ENCODE measurements around the gene FAM20C.

The FAM20C gene

GRCh38 chr7:245574-246295 lies 53.4 kb downstream of the FAM20C start:
- DNase-seq (ENCODE audit: low read depth): no peak

GRCh38 chr7:246451-246850 lies 54.1 kb downstream of the FAM20C start:
- DNase-seq (ENCODE audit: low read depth): no peak

GRCh38 chr7:247181-247580 lies 54.8 kb downstream of the FAM20C start:
- no peak for DNase-seq (ENCODE audit: low read depth)

- no peak for DNase-seq (ENCODE audit: low read depth)
Measured at GRCh38 chr7:247636-248035, 55.3 kb downstream of the FAM20C start.

DNA sequence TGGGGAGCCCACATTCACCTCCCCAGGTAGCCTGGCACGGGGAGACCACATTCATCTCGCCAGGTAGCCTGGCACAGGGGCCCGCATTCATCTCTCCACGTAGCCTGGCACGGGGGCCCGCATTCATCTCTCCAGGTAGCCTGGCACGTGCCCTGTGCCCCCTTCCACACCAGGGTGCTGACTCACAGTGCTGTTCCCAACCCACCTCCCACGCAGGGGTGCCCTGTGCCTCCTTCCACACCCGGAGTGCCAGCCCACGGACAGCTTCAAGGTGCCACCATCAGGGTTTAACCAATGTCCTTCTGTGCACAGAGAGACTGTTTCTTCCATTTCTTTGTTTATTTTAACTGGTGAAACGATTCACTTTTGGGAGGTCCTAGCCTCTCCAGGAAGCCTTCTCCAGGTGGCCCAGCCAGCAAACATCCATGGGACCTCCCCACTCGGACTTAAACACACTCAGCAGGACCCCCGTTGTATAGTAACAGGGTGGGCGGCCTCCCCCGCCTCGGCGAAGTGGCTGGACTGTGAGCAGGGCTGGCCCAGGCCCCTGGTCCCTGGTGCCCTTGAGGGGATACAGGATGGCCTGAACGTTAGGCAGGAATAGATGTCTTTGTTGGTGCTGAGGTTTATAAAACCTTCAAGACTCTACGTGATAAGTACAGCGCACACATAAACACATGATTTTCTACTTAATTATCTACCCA lies 56.5 kb downstream of the FAM20C start:
- DNase-seq (ENCODE audit: low read depth): no peak

DNA sequence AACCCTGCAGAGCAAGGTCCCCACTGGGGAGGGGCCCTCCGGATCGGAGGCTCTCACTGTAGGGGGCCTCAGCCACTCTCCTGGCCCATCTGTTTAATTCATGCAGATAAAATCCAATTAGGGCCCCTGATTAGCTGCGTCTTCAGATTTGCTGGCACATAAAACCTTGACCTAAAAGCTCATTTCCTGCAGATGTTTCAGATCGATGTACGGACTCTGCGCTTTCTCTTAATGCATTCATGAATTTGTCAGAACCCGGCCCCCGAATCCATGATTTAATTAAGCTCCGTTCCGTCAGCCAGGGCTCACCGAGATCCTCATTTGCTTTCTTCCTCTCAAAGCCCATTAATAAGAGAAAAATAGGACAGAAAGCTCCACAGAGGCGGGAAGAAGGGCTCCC lies 57.6 kb downstream of the FAM20C start:
- DNase-seq (ENCODE audit: low read depth): no peak

GRCh38 chr7:250523-250922 lies 58.2 kb downstream of the FAM20C start:
- no peak for DNase-seq (ENCODE audit: low read depth)

DNA sequence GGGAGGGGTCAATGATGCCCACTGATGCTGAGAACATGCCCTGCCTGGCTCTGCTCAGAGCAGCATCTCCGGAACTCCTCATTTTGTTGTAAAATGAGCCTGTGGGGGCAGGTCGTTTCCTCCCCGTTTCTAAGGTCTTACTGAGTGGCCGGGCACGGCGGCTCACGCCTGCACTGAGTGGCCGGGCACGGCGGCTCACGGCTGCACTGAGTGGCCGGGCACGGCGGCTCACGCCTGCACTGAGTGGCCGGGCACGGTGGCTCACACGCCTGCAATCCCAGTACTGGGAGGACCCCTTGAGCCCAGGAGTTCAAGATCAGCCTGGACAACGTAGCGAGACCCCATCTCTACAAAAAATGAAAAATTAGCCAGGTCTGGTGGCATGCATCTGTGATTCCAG lies 58.6 kb downstream of the FAM20C start:
- DNase-seq (ENCODE audit: low read depth): no peak

- DNase-seq (ENCODE audit: low read depth): no peak
Measured at GRCh38 chr7:251446-252175, 59.2 kb downstream of the FAM20C start.

DNA sequence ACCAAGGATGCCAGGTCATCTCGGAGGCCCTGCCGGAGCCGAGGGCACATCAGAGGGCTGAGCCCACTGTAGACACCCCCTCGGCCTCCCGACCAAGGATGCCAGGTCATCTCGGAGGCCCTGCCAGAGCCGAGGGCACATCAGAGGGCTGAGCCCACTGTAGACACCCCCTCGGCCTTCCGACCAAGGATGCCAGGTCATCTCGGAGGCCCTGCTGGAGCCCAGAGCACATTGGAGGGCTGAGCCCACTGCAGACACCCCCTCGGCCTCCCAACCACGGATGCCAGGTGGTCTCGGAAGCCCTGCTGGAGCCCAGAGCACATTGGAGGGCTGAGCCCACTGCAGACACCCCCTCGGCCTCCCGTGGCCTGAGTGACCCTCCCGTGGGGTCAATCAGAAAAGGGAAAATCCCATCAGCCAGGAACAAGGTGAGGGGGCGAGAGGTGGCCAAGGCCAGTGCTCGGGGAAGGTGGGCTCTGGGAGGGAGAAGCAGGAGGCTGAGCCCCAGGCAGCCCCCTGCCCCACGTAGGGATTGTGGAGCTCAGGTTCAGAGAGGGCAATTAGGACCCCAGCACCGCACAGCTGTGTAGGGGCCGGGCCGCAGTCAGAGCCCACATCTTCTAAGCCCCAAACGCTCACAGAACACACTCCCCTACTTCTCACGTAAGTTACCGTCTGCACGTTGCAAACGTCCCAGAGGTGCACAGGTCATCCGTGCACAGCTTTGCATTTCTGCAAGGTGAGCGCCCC lies 60.0 kb downstream of the FAM20C start:
- DNase-seq (ENCODE audit: low read depth): no peak

DNA sequence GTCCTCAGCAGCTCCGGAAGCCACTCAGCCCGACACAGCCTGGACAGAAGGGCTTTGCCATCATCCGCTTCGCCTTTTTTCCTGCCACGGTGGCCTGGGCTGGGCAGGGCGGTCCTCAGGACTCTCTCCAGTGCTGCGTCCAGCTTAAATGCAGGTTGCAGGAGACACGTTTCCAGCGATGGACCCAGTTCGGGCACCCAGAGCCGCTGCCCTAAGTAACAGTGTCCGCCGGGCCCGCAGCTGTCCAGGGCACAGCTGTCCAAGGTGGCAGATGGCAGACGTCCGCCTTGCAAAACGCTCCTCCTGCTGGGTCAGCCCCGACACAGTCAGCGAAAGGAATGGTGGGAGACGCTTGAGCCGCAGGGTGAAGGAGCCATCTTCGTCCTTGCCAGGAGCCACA lies 60.6 kb downstream of the FAM20C start:
- DNase-seq (ENCODE audit: low read depth): no peak

GRCh38 chr7:253581-254336 lies 61.4 kb downstream of the FAM20C start:
- DNase-seq (ENCODE audit: low read depth): no peak

DNA sequence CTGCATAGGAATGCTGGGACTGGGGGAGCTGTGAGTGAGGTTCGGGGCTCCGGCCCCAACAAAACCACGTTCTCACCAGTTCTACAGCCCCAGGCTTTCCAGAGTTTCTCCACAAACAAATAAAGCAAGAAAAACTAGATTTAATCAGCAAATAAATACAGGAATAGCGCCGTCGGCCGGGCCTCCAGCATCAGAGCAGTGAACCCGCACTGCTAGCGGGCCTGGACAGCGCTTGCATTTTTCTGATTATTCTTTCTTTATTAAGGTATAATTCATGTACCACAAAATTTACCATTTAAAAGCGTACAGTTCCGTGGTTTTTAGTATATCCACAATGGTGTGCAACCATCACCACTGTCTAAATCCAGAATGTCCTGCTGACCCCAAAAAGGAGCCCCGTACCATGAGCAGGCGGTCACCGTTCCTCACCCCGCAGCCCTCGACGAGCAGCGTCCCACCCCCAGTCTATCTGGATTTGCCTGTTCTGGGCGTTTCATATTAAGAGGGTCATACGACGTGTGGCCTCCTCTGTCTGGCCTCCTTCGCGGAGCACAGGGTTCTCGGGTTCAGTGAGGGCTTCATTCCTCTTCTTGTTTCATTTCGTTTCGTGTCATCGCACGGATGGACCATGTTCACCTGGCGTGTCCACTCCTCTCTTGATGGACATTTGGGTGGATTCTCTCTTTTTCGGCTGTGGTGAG lies 62.1 kb downstream of the FAM20C start:
- DNase-seq (ENCODE audit: low read depth): no peak

DNA sequence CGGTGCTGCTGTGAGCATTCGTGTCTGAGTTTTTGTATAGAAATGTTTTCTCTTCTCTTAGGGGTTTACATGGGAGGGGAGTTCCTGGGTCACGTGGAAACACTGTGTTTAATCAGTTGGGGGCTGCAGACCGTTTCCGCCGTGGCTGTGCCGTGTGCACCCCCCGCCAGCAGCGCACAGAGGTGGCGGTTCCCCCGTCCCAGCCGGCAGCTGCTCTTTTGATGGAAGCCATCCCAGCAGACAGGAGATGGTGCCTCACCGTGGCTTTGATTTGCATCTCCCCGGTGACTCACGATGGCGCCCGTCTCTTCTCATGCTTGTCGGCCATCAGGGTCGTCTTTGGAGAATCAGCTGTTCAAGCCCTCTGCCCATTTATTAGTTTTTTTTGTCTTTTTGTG lies 62.7 kb downstream of the FAM20C start:
- DNase-seq (ENCODE audit: low read depth): no peak

DNA sequence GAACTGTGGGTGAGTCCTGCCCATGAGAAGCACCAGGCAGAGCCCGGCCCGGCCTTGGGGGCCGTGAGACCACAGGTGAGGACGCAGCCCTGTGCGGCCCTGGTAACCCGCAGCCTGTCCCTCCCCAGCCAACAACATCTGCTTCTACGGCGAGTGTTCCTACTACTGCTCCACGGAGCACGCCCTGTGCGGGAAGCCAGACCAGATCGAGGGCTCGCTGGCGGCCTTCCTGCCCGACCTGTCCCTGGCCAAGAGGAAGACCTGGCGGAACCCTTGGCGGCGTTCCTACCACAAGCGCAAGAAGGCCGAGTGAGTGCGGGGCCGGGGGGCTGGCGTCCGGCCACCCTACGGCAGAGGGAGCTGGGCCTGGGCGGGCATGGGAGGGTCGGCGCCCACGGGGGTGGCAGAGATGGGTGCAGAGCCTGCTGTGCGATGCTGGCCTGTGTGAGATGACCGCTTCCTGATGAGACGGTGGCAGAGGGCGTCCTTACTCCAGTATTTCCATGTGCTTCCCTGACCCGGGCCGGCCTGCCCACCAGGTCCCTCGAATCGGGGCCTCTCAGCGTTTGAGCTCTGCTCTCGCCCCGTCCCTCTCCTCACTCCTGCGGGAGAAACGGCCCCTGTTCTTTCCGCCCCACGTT lies 63.5 kb downstream of the FAM20C start:
- DNase-seq (ENCODE audit: low read depth): no peak

- DNase-seq (ENCODE audit: low read depth): no peak
Measured at GRCh38 chr7:256461-256940, 64.1 kb downstream of the FAM20C start.

GRCh38 chr7:256981-257646 lies 64.7 kb downstream of the FAM20C start:
- DNase-seq (ENCODE audit: low read depth): no peak

GRCh38 chr7:257647-257992 lies 65.2 kb downstream of the FAM20C start:
- DNase-seq (ENCODE audit: low read depth): no peak

- DNase-seq (ENCODE audit: low read depth): no peak
Measured at GRCh38 chr7:258476-259190, 66.3 kb downstream of the FAM20C start.
